GM12878 (cell line): ENCODE measurements around the gene TLDC2. TPM values are rescaled to one million over a fixed set of nuclear protein-coding genes. Genes with fewer than 3 reads are reported as not detected.

Source experiments
- ATAC-seq: fragments of 200-7000 bp; cut with Tn5 transposase; 3 replicates; pipeline ENCODE4 v1.9.1; 2020; ENCODE audit warnings: mild to moderate bottlenecking, moderate library complexity
- BruUV-seq: library from RNA; stranded (reverse); fragments of 400-500 nt; replicated peaks from 2 replicates; lab custom pipeline; 2021; lab: Mats Ljungman, UMichigan
- CTCF ChIA-PET: fragments of 300-600 bp; sonication (Branson Sonifier 250); formaldehyde crosslinking; extraction: SDS; loops from one replicate; lab custom pipeline; 2021; ENCODE audit warnings: inconsistent platforms; lab: Yijun Ruan, JAX
- POLR2A ChIA-PET: fragments of 350-600 bp; formaldehyde crosslinking; extraction: SDS; loops from one replicate; lab custom pipeline; 2021; ENCODE audit warnings: inconsistent platforms; lab: Charles Lee
- RAD21 ChIA-PET: fragments of 300-600 bp; sonication (Branson Sonifier 250); formaldehyde crosslinking; loops from one replicate; lab custom pipeline; 2023; ENCODE audit warnings: antibody characterized with exemption; ENCODE audit not compliant: unreplicated experiment; lab: Charles Lee
- SMC1A ChIA-PET: fragments of 300-600 bp; sonication (Branson Sonifier 250); formaldehyde crosslinking; loops from one replicate; lab custom pipeline; 2023; ENCODE audit not compliant: unreplicated experiment, uncharacterized antibody; lab: Charles Lee
- DNase-seq: peaks from one replicate; pipeline ENCODE4 v3.0.0-alpha.2; 2011; ENCODE audit warnings: low read depth, low spot score
- FAIRE-seq: peaks from 3 replicates; lab custom pipeline; 2011; peaks lifted over from hg19 to GRCh38; lab: Jason Lieb, UNC
- H2AFZ ChIP-seq: 2 replicates; pipeline ENCODE4 v1.6.0; 2011; ENCODE audit warnings: low read depth, low read length, control low read depth; ENCODE audit not compliant: control insufficient read depth
- H3K27ac ChIP-seq: 2 replicates; pipeline ENCODE4 v1.5.1; 2011; ENCODE audit warnings: control low read depth; ENCODE audit not compliant: control insufficient read depth, insufficient read depth
- H3K27me3 ChIP-seq, 2 experiments: replicated peaks in 1 of 2; 2 replicates each; pipeline versions ENCODE4 v1.6.0 to v1.6.1; 2011; ENCODE audit warnings: low read length in 1 of 2; ENCODE audit not compliant: control insufficient read depth in 2 of 2, insufficient read depth in 2 of 2
- H3K36me3 ChIP-seq, 2 experiments: 2 replicates each; pipeline ENCODE4 v1.5.1; 2011; ENCODE audit warnings: low read length in 1 of 2; ENCODE audit not compliant: control insufficient read depth in 2 of 2, insufficient read depth in 2 of 2
- H3K4me1 ChIP-seq: 2 replicates; pipeline ENCODE4 v1.6.1; 2011; ENCODE audit warnings: mild to moderate bottlenecking, low read length, moderate library complexity, mixed read lengths; ENCODE audit not compliant: control insufficient read depth, insufficient read depth
- H3K4me2 ChIP-seq: 2 replicates; pipeline ENCODE4 v1.6.0; 2011; ENCODE audit warnings: control low read depth; ENCODE audit not compliant: control insufficient read depth, insufficient read depth
- H3K4me3 ChIP-seq: fragments of 200-600 bp; sonication (generic); 2 replicates; pipeline ENCODE4 v1.5.1; 2016
- H3K79me2 ChIP-seq: 2 replicates; pipeline ENCODE4 v1.6.0; 2011; ENCODE audit warnings: low read length; ENCODE audit not compliant: control insufficient read depth, insufficient read depth
- H3K9ac ChIP-seq: 2 replicates; pipeline ENCODE4 v1.8.0; 2011; ENCODE audit warnings: low read length, control low read depth, mixed read lengths; ENCODE audit not compliant: control insufficient read depth, insufficient read depth
- H3K9me3 ChIP-seq: replicated peaks from 3 replicates; pipeline ENCODE4 v1.5.1; 2011; ENCODE audit warnings: mild to moderate bottlenecking, low read length; ENCODE audit not compliant: control insufficient read depth, insufficient read depth
- H4K20me1 ChIP-seq: 2 replicates; pipeline ENCODE4 v1.6.0; 2011; ENCODE audit not compliant: control insufficient read depth, insufficient read depth
- BHLHE40 ChIP-seq, 2 experiments: fragments of 450-650 bp in 1 of 2; IDR thresholded peaks; 2 replicates each; pipeline ENCODE4 v1.6.1; 2011 to 2017; ENCODE audit warnings: low read depth in 2 of 2, borderline replicate concordance in 1 of 2, improper control_type of control experiment in 1 of 2, low read length in 1 of 2, mild to moderate bottlenecking in 1 of 2
- CEBPB ChIP-seq, 2 experiments: fragments of 150-350 bp in 1 of 2; IDR thresholded peaks; 2 replicates each; pipeline ENCODE4 v1.6.1; 2012 to 2014; ENCODE audit warnings: low read depth in 2 of 2, low read length in 2 of 2, borderline replicate concordance in 1 of 2, inconsistent platforms in 1 of 2
- EGR1 ChIP-seq, 2 experiments: IDR thresholded peaks; 1 replicate in 1 of 2; 2 replicates in 1 of 2; pipeline ENCODE4 v1.6.1; 2011 to 2012; ENCODE audit warnings: low read depth in 2 of 2, low read length in 2 of 2, borderline replicate concordance in 1 of 2, mild to moderate bottlenecking in 1 of 2, moderate library complexity in 1 of 2
- FOS ChIP-seq: IDR thresholded peaks from 3 replicates; pipeline ENCODE4 v1.6.1; 2011; ENCODE audit warnings: borderline replicate concordance; ENCODE audit not compliant: insufficient read length; ENCODE audit errors: extremely low read depth
- HCFC1 ChIP-seq: fragments of 150-350 bp; IDR thresholded peaks from 2 replicates; pipeline ENCODE4 v1.6.1; 2014; ENCODE audit warnings: low read length
- NFYA ChIP-seq: IDR thresholded peaks from 2 replicates; pipeline ENCODE4 v1.6.1; 2011; ENCODE audit warnings: low read depth, mild to moderate bottlenecking, low read length, improper control_type of control experiment, borderline replicate concordance
- TCF3 ChIP-seq: IDR thresholded peaks from 2 replicates; pipeline ENCODE4 v1.6.1; 2012; ENCODE audit warnings: low read depth, mild to moderate bottlenecking, low read length, borderline replicate concordance; ENCODE audit not compliant: insufficient read depth
- ZNF274 ChIP-seq: IDR thresholded peaks from one replicate; pipeline ENCODE4 v1.8.0; 2011; ENCODE audit not compliant: insufficient read length, insufficient read depth
- ZSCAN29 ChIP-seq: fragments of 450-650 bp; IDR thresholded peaks from 2 replicates; pipeline ENCODE4 v1.6.1; 2017; ENCODE audit warnings: mild to moderate bottlenecking, moderate library complexity
- WGBS: methylation state at CpG from one replicate; pipeline ENCODE4 v1.1.6; 2016; ENCODE audit warnings: low lambda C conversion rate; ENCODE audit not compliant: insufficient replicate concordance, insufficient coverage; ENCODE audit errors: missing lambda C conversion rate; 5-methylcytosine and 5-hydroxymethylcytosine counted together
- in situ Hi-C: fragments of 300-500 bp; cut with MboI; formaldehyde crosslinking; loops from 9 replicates; pipeline ENCODE4 v1.14.3; 2018; ENCODE audit warnings: mixed read lengths
- intact Hi-C: fragments of 100-400 bp; cut with micrococcal nuclease; formaldehyde crosslinking; loops from one replicate; pipeline ENCODE4 v1.14.2; 2022; ENCODE audit not compliant: unreplicated experiment
- polyA plus RNA-seq, 11 experiments: library from polyadenylated mRNA; depleted of rRNA in 4 of 11; unstranded in 6 of 11; stranded (reverse) in 5 of 11; fragments of >200 nt; fragmentation: Nextera tagmentation in 4 of 11; fragmentation: Illumina TruSeq in 1 of 11; extraction: Ambion mirVana in 4 of 11; extraction: Trizol in 1 of 11; gene quantifications; 1 replicate in 1 of 11; 2 replicates in 10 of 11; pipeline versions ENCODE4 v1.2.1 to v1.2.3, GENCODE V29; 2011 to 2016; ENCODE audit warnings: inconsistent platforms in 2 of 11, missing spikeins in 2 of 11, low read depth in 1 of 11
- total RNA-seq, 4 experiments: library from RNA; depleted of rRNA in 3 of 4; stranded (reverse); fragments of >200 nt in 3 of 4; fragmentation: Illumina TruSeq in 1 of 4; extraction: Trizol in 1 of 4; gene quantifications; 2 replicates each; pipeline versions ENCODE4 v1.2.1 to v1.2.3, GENCODE V29; 2013 to 2021
- TF ChIP-seq, protein P1 (sequence below): fragments of 450-650 bp; IDR thresholded peaks from 2 replicates; pipeline ENCODE4 v1.6.1; 2017; ENCODE audit warnings: borderline replicate concordance
- TF ChIP-seq, protein P2 (sequence below), 3 experiments: IDR thresholded peaks in 2 of 3; conservative IDR thresholded peaks in 1 of 3; 2 replicates each; pipeline ENCODE4 v1.5.1; 2011; ENCODE audit warnings: low read depth in 3 of 3, low read length in 3 of 3, mild to moderate bottlenecking in 3 of 3, control low read depth in 2 of 3, moderate library complexity in 2 of 3, inconsistent platforms in 1 of 3, mixed read lengths in 1 of 3; ENCODE audit not compliant: control insufficient read depth in 2 of 3, insufficient read depth in 1 of 3; ENCODE audit errors: extremely low read depth in 1 of 3

TLDC2 gene
- total and polyA plus RNA-seq, 10 of the 15 experiments (the other 5 are each of a cell fraction or from before 2014, with no cell fraction given), result 0.05 to 0.41 (median 0.21) TPM

DNA sequence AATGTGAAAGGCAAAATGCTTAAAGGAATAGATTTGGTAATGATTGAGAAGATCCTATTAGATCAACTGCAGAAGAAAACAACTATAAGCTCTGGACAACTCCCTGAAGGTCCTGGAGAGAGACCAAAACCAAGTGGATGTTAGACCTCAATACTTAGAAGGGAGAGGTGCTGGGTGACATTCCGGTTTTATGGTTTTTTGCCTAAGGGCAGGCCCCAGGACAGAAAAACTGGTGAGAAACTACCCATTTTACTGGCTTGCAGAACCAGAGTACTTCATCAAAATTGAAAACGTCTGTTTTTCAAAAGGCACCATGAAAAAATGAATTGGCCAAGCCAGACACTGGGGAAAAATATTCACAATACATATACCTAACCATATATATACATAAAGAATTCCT lies 49.3 kb downstream of the TLDC2 start:
- WGBS, result 97% methylated on average over 2 of the region's 2 CpGs
- Histone ChIP-seq H3K9me3 (no peaks in the 10 kb centered on the region), H3K27ac (no peak overlapping the region), H3K79me2 (no peaks in the 10 kb centered on the region), H3K4me1 (no peaks in the 10 kb centered on the region), H3K4me3 (no peak overlapping the region), H2AFZ (no peak overlapping the region), H3K4me2 (no peak overlapping the region), H4K20me1 (no peaks in the 10 kb centered on the region), H3K9ac (no peak overlapping the region), H3K36me3 (peaks cover 2 to 12% of the 10 kb centered on the region in 2 experiments; a peak in 3 of 4 replicates), H3K27me3 (no peaks in the 10 kb centered on the region)
- FAIRE-seq (no peak), ATAC-seq (no peak), DNase-seq (no peak)
- POLR2A ChIA-PET, result interaction anchor here (0.6 kb wide), 1 partner anchor 86 kb away, joined by 5 read pairs; no protein-coding TSS in a partner anchor
- intact Hi-C loops, result no loop called here
- RAD21 ChIA-PET, result no interaction called here
- BruUV-seq, result no TSS peak
- in situ Hi-C loops, result no loop called here
- no peak for TF ChIP-seq ZNF274
- CTCF ChIA-PET, result interaction anchor here (1.0 kb wide), 1 partner anchor 117 kb away, joined by 3 read pairs; no protein-coding TSS in a partner anchor
- SMC1A ChIA-PET, result interaction anchor here (1.8 kb wide), 1 partner anchor 13 kb away, joined by 6 read pairs; no protein-coding TSS in a partner anchor

DNA sequence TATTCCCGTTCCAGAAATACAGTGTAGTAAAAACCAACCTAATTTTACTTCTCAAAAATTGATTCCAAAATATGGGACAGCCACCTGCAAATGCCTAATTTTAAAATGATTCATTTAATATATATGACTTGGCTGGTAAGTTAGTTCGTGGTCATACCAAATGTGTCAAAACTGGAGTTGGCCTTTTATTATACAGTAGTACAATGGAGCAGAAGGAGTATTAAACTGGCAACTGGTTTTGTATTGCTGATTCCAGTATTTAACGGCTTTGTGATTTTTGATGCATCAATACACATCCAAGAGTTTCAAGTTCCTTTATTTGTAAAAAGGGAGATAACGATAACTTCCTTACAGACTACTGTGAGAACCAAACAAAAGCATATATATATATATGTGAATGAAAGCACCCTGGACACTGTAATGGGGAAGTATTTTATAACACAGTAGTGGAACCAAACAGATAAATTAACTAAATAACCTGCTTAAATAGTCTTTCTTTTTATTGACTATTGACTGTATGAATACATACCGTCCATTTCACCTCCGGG lies 50.8 kb downstream of the TLDC2 start:
- Histone ChIP-seq H3K27me3 (no peaks in the 10 kb centered on the region), H3K4me2 (no peak overlapping the region), H2AFZ (no peak overlapping the region), H3K36me3 (peaks cover 4 to 18% of the 10 kb centered on the region in 2 experiments; a peak in 3 of 4 replicates), H3K4me3 (no peak overlapping the region), H3K4me1 (no peaks in the 10 kb centered on the region), H3K9me3 (no peaks in the 10 kb centered on the region), H4K20me1 (no peaks in the 10 kb centered on the region), H3K9ac (no peak overlapping the region), H3K27ac (no peak overlapping the region), H3K79me2 (no peaks in the 10 kb centered on the region)
- POLR2A ChIA-PET, result no interaction called here
- RAD21 ChIA-PET, result no interaction called here
- WGBS, result 54% methylated on average over 6 of the region's 6 CpGs
- no TSS peak for BruUV-seq
- ATAC-seq (no peak), FAIRE-seq (no peak), DNase-seq (no peak)
- intact Hi-C loops, result no loop called here
- SMC1A ChIA-PET, result no interaction called here
- CTCF ChIA-PET, result no interaction called here
- in situ Hi-C loops, result no loop called here
- TF ChIP-seq BHLHE40 (IDR thresholded peaks at IDR 0.05; ENCODE audit: borderline replicate concordance in 1 of 2, low read depth in 2 of 2, low read length in 1 of 2) (no peak), FOS (no peak), CEBPB (IDR thresholded peaks at IDR 0.05; ENCODE audit: borderline replicate concordance in 1 of 2, low read depth in 2 of 2, low read length in 2 of 2) (no peak), NFYA (no peak), HCFC1 (no peak), EGR1 (IDR thresholded peaks at IDR 0.05; ENCODE audit: borderline replicate concordance in 1 of 2, low read depth in 2 of 2, low read length in 2 of 2) (no peak), ZSCAN29 (no peak), TCF3 (no peak)
- TF ChIP-seq, protein P1, sequence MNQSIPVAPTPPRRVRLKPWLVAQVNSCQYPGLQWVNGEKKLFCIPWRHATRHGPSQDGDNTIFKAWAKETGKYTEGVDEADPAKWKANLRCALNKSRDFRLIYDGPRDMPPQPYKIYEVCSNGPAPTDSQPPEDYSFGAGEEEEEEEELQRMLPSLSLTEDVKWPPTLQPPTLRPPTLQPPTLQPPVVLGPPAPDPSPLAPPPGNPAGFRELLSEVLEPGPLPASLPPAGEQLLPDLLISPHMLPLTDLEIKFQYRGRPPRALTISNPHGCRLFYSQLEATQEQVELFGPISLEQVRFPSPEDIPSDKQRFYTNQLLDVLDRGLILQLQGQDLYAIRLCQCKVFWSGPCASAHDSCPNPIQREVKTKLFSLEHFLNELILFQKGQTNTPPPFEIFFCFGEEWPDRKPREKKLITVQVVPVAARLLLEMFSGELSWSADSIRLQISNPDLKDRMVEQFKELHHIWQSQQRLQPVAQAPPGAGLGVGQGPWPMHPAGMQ, result no peak
- TF ChIP-seq, protein P2, sequence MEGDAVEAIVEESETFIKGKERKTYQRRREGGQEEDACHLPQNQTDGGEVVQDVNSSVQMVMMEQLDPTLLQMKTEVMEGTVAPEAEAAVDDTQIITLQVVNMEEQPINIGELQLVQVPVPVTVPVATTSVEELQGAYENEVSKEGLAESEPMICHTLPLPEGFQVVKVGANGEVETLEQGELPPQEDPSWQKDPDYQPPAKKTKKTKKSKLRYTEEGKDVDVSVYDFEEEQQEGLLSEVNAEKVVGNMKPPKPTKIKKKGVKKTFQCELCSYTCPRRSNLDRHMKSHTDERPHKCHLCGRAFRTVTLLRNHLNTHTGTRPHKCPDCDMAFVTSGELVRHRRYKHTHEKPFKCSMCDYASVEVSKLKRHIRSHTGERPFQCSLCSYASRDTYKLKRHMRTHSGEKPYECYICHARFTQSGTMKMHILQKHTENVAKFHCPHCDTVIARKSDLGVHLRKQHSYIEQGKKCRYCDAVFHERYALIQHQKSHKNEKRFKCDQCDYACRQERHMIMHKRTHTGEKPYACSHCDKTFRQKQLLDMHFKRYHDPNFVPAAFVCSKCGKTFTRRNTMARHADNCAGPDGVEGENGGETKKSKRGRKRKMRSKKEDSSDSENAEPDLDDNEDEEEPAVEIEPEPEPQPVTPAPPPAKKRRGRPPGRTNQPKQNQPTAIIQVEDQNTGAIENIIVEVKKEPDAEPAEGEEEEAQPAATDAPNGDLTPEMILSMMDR (IDR thresholded peaks at IDR 0.05 in 2 of 3, conservative IDR thresholded peaks at IDR 0.05 in 1 of 3; ENCODE audit: control insufficient read depth in 2 of 3, extremely low read depth in 1 of 3, insufficient read depth in 1 of 3, low read depth in 3 of 3, low read length in 3 of 3), result no peak
